Neural cell (in vitro differentiated cells): ENCODE data around the gene UBE2L3. TPM values are rescaled to one million over a fixed set of nuclear protein-coding genes. Genes with fewer than 3 reads are reported as not detected.

Source experiments
- H2AFZ ChIP-seq: fragments of 200-600, 300-800 bp; sonication (generic), shearing (Covaris generic); 2 replicates; pipeline ENCODE4 v1.6.0; 2014; ENCODE audit warnings: low read depth, mild to moderate bottlenecking, antibody characterized with exemption, low read length, moderate library complexity
- H3F3A ChIP-seq: fragments of 200-600 bp; shearing (Covaris generic); 2 replicates; pipeline ENCODE4 v1.6.1; 2016; ENCODE audit warnings: mild to moderate bottlenecking, moderate library complexity, mixed read lengths, antibody characterized with exemption, low read length; ENCODE audit not compliant: insufficient read depth, poor library complexity, severe bottlenecking
- H3K27ac ChIP-seq: fragments of 200-600, 300-800 bp; sonication (generic), shearing (Covaris generic); 2 replicates; pipeline ENCODE4 v1.5.1; 2014; ENCODE audit warnings: mild to moderate bottlenecking, low read length, moderate library complexity
- H3K27me3 ChIP-seq: fragments of 300-800, 200-600 bp; sonication (generic), shearing (Covaris generic); 2 replicates; pipeline ENCODE4 v1.6.0; 2014; ENCODE audit warnings: mild to moderate bottlenecking, low read depth, low read length, moderate library complexity; ENCODE audit not compliant: insufficient read depth
- H3K36me3 ChIP-seq: fragments of 300-800, 200-600 bp; sonication (generic), shearing (Covaris generic); 2 replicates; pipeline ENCODE4 v1.5.1; 2014; ENCODE audit warnings: mild to moderate bottlenecking, antibody characterized with exemption, low read length, moderate library complexity; ENCODE audit not compliant: insufficient read depth
- H3K4me2 ChIP-seq: fragments of 300-800, 200-600 bp; sonication (generic), shearing (Covaris generic); 2 replicates; pipeline ENCODE4 v1.6.0; 2014; ENCODE audit warnings: mild to moderate bottlenecking, low read length
- H3K4me3 ChIP-seq: fragments of 300-800, 200-600 bp; sonication (generic), shearing (Covaris generic); 2 replicates; pipeline ENCODE4 v1.5.1; 2014; ENCODE audit warnings: mild to moderate bottlenecking, low read length, moderate library complexity
- H3K79me2 ChIP-seq: fragments of 200-600 bp; shearing (Covaris generic); replicated peaks from 2 replicates; pipeline ENCODE4 v1.6.0; 2014; ENCODE audit warnings: mild to moderate bottlenecking, low read length, moderate library complexity; ENCODE audit not compliant: insufficient read depth
- H3K9ac ChIP-seq: fragments of 300-800, 200-600 bp; sonication (generic), shearing (Covaris generic); 2 replicates; pipeline ENCODE4 v1.6.1; 2016; ENCODE audit warnings: mild to moderate bottlenecking, low read length, mixed read lengths
- H3K9me2 ChIP-seq: fragments of 200-600 bp; shearing (Covaris generic); 2 replicates; pipeline ENCODE4 v1.6.1; 2016; ENCODE audit warnings: mild to moderate bottlenecking, low read length, mixed read lengths; ENCODE audit not compliant: insufficient read depth
- H3K9me3 ChIP-seq: fragments of 200-600, 300-800 bp; sonication (generic), shearing (Covaris generic); 2 replicates; pipeline ENCODE4 v1.6.1; 2016; ENCODE audit warnings: mild to moderate bottlenecking, mixed run types, low read length, moderate library complexity, mixed read lengths
- H4K20me1 ChIP-seq: fragments of 200-600 bp; shearing (Covaris generic); 2 replicates; pipeline ENCODE4 v1.6.1; 2016; ENCODE audit warnings: mild to moderate bottlenecking, mixed run types; ENCODE audit not compliant: insufficient read depth
- EP300 ChIP-seq: fragments of 450-650 bp; conservative IDR thresholded peaks from 2 replicates; pipeline ENCODE4 v1.6.1; 2014; ENCODE audit warnings: antibody characterized with exemption, mild to moderate bottlenecking, moderate library complexity; ENCODE audit not compliant: poor library complexity, severe bottlenecking
- EZH2 ChIP-seq: fragments of 200-600, 300-800 bp; shearing (Covaris generic), sonication (generic); IDR thresholded peaks from 2 replicates; pipeline ENCODE4 v1.6.1; 2014; ENCODE audit warnings: antibody characterized with exemption, low read length, borderline replicate concordance, mild to moderate bottlenecking; ENCODE audit not compliant: insufficient read depth, poor library complexity, severe bottlenecking
- MXI1 ChIP-seq: fragments of 450-650 bp; conservative IDR thresholded peaks from 2 replicates; pipeline ENCODE4 v1.6.1; 2014; ENCODE audit warnings: antibody characterized with exemption, mild to moderate bottlenecking; ENCODE audit not compliant: poor library complexity, severe bottlenecking
- POLR2AphosphoS5 ChIP-seq: IDR thresholded peaks from 2 replicates; pipeline ENCODE4 v1.6.1; 2012
- RAD21 ChIP-seq: fragments of 450-650 bp; conservative IDR thresholded peaks from 2 replicates; pipeline ENCODE4 v1.6.1; 2014; ENCODE audit warnings: antibody characterized with exemption, mild to moderate bottlenecking, moderate library complexity
- SMC3 ChIP-seq: fragments of 450-650 bp; conservative IDR thresholded peaks from 2 replicates; pipeline ENCODE4 v1.6.1; 2014; ENCODE audit warnings: antibody characterized with exemption, mild to moderate bottlenecking, moderate library complexity; ENCODE audit not compliant: poor library complexity
- TAF1 ChIP-seq: IDR thresholded peaks from 2 replicates; pipeline ENCODE4 v1.6.1; 2012; ENCODE audit warnings: low read depth
- polyA plus RNA-seq: library from polyadenylated mRNA; depleted of rRNA; stranded (reverse); fragments of >200 nt; gene quantifications from 2 replicates; pipeline ENCODE4 v1.2.3, GENCODE V29; 2014
- TF ChIP-seq, protein P1 (sequence below): fragments of 450-650 bp; IDR thresholded peaks from 2 replicates; pipeline ENCODE4 v1.5.1; 2014; ENCODE audit warnings: antibody characterized with exemption, mild to moderate bottlenecking, moderate library complexity; ENCODE audit not compliant: poor library complexity, severe bottlenecking
- TF ChIP-seq, protein P2 (sequence below): IDR thresholded peaks from 2 replicates; pipeline ENCODE4 v1.6.1; 2012; ENCODE audit warnings: borderline replicate concordance

The UBE2L3 gene
- polyA plus RNA-seq, 1 donor from 2014 or later, result 49.1 TPM

DNA sequence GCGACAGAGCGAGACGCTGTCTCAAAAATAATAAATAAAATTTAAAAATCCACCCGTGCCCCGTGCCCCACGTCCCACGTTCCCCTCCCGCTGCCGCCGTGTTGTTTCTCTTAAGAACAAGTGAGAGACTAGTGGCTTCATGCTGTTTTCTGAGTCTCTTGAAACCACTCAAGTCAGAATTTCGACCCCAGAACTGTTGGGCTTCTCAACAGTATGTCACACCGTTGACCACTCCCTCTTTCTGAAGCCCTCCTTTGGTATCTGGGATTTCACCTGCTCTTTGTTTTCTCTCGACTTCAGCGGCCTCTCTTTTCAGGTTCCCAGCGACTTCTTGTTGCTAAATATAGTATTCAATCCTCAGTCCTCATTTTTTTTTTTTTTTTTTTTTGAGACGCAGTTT, 99.3 kb downstream of the UBE2L3 start:
- Histone ChIP-seq H3K27me3 (no peaks in the 10 kb centered on the region), H3K79me2 (peaks cover 4% of the 10 kb centered on the region), H3K27ac (peak overlapping the region; percentile 89), H3F3A (no peaks in the 10 kb centered on the region), H3K4me2 (peak overlapping the region; percentile 8), H3K9me3 (no peaks in the 10 kb centered on the region), H2AFZ (no peak overlapping the region), H3K9ac (peak overlapping the region; percentile 87), H4K20me1 (no peaks in the 10 kb centered on the region), H3K4me3 (peak overlapping the region; percentile 100), H3K36me3 (peaks cover 6% of the 10 kb centered on the region), H3K9me2 (no peaks in the 10 kb centered on the region)
- TF ChIP-seq EP300 (no peak), POLR2AphosphoS5 (no peak), MXI1 (no peak), RAD21 (no peak), SMC3 (no peak), TAF1 (no peak), EZH2 (no peak)
- TF ChIP-seq, protein P1, sequence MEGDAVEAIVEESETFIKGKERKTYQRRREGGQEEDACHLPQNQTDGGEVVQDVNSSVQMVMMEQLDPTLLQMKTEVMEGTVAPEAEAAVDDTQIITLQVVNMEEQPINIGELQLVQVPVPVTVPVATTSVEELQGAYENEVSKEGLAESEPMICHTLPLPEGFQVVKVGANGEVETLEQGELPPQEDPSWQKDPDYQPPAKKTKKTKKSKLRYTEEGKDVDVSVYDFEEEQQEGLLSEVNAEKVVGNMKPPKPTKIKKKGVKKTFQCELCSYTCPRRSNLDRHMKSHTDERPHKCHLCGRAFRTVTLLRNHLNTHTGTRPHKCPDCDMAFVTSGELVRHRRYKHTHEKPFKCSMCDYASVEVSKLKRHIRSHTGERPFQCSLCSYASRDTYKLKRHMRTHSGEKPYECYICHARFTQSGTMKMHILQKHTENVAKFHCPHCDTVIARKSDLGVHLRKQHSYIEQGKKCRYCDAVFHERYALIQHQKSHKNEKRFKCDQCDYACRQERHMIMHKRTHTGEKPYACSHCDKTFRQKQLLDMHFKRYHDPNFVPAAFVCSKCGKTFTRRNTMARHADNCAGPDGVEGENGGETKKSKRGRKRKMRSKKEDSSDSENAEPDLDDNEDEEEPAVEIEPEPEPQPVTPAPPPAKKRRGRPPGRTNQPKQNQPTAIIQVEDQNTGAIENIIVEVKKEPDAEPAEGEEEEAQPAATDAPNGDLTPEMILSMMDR, result no peak
- TF ChIP-seq, protein P2, sequence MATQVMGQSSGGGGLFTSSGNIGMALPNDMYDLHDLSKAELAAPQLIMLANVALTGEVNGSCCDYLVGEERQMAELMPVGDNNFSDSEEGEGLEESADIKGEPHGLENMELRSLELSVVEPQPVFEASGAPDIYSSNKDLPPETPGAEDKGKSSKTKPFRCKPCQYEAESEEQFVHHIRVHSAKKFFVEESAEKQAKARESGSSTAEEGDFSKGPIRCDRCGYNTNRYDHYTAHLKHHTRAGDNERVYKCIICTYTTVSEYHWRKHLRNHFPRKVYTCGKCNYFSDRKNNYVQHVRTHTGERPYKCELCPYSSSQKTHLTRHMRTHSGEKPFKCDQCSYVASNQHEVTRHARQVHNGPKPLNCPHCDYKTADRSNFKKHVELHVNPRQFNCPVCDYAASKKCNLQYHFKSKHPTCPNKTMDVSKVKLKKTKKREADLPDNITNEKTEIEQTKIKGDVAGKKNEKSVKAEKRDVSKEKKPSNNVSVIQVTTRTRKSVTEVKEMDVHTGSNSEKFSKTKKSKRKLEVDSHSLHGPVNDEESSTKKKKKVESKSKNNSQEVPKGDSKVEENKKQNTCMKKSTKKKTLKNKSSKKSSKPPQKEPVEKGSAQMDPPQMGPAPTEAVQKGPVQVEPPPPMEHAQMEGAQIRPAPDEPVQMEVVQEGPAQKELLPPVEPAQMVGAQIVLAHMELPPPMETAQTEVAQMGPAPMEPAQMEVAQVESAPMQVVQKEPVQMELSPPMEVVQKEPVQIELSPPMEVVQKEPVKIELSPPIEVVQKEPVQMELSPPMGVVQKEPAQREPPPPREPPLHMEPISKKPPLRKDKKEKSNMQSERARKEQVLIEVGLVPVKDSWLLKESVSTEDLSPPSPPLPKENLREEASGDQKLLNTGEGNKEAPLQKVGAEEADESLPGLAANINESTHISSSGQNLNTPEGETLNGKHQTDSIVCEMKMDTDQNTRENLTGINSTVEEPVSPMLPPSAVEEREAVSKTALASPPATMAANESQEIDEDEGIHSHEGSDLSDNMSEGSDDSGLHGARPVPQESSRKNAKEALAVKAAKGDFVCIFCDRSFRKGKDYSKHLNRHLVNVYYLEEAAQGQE, result no peak

DNA sequence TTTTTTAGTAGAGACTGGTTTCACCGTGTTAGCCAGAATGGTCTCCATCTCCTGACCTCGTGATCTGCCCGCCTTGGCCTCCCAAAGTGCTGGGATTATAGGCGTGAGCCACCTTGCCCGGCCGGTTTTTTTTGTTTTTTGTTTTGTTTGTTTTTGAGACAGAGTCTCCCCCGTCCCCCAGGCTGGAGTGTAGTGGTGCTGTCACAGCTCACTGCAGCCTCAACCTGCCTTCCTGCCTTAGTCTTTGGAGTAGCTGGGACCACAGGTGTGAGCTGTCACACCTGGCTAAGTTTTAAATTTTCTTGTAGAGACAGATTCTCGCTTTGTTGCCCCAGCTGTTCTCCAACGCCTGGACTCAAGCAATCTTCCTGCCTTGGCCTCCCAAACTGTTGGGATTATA, 101.5 kb downstream of the UBE2L3 start:
- Histone ChIP-seq H4K20me1 (no peaks in the 10 kb centered on the region), H3F3A (no peaks in the 10 kb centered on the region), H3K79me2 (peaks cover 4% of the 10 kb centered on the region), H3K4me3 (no peak overlapping the region), H3K9me2 (no peaks in the 10 kb centered on the region), H3K36me3 (peaks cover 6% of the 10 kb centered on the region), H3K27ac (no peak overlapping the region), H3K4me2 (no peak overlapping the region), H2AFZ (no peak overlapping the region), H3K9me3 (no peaks in the 10 kb centered on the region), H3K9ac (no peak overlapping the region), H3K27me3 (no peaks in the 10 kb centered on the region)
- TF ChIP-seq, protein P2, result no peak
- no peak for TF ChIP-seq POLR2AphosphoS5
- TF ChIP-seq SMC3, result no peak
- TF ChIP-seq MXI1, result no peak
- TF ChIP-seq, protein P1, result no peak
- TF ChIP-seq TAF1, result no peak
- TF ChIP-seq EP300, result no peak
- no peak for TF ChIP-seq RAD21
- no peak for TF ChIP-seq EZH2
